Uterus (tissue), 2 donors: ENCODE data around the gene ABCB8.

Source experiments
- POLR2A ChIP-seq, 2 donors: fragments of 450-650 bp; IDR thresholded peaks; one replicate each; pipeline ENCODE4 v1.6.1; 2016; ENCODE audit warnings: antibody characterized with exemption in 2 of 2, mild to moderate bottlenecking in 1 of 2, moderate library complexity in 1 of 2
- TF ChIP-seq, protein P1 (sequence below), 4 experiments: fragments of 200-600 bp in 2 of 4; fragments of 450-650 bp in 2 of 4; sonication (generic) in 2 of 4; IDR thresholded peaks; one replicate each; pipeline ENCODE4 v1.5.1; 2016 to 2019; ENCODE audit warnings: antibody characterized with exemption in 4 of 4, mild to moderate bottlenecking in 2 of 4, moderate library complexity in 1 of 4

DNA sequence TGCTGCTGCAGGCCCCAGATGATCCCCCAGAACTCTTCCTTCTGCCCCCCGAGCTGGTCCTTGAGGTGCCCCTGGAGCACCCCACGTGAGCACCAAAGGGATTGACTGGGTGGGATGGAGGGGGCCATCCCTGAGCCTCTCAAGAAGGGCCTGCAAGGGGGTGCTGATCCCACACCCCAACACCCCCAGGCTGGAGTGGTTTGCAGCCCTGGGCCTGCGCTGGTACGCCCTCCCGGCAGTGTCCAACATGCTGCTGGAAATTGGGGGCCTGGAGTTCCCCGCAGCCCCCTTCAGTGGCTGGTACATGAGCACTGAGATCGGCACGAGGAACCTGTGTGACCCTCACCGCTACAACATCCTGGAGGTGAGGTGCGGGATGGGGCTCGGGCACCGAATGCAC, 29.2 kb upstream of the ABCB8 start:
- TF ChIP-seq, protein P1, sequence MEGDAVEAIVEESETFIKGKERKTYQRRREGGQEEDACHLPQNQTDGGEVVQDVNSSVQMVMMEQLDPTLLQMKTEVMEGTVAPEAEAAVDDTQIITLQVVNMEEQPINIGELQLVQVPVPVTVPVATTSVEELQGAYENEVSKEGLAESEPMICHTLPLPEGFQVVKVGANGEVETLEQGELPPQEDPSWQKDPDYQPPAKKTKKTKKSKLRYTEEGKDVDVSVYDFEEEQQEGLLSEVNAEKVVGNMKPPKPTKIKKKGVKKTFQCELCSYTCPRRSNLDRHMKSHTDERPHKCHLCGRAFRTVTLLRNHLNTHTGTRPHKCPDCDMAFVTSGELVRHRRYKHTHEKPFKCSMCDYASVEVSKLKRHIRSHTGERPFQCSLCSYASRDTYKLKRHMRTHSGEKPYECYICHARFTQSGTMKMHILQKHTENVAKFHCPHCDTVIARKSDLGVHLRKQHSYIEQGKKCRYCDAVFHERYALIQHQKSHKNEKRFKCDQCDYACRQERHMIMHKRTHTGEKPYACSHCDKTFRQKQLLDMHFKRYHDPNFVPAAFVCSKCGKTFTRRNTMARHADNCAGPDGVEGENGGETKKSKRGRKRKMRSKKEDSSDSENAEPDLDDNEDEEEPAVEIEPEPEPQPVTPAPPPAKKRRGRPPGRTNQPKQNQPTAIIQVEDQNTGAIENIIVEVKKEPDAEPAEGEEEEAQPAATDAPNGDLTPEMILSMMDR (IDR thresholded peaks at IDR 0.05), result no peak
- TF ChIP-seq POLR2A (IDR thresholded peaks at IDR 0.05), result no peak
